Endothelial cell of umbilical vein (primary cell): ENCODE results near the gene LAMC1. TPM values are rescaled to one million over a fixed set of nuclear protein-coding genes. Genes with fewer than 3 reads are reported as not detected.
A peak's percentile ranks its signal among the peaks of the same experiment; 100 is the strongest.

Experiments
- BruUV-seq: library from RNA; stranded (reverse); fragments of 400-500 nt; replicated peaks from 2 replicates; lab custom pipeline; 2021; lab: Mats Ljungman, UMichigan
- CTCF ChIA-PET: fragments of 300-600, 350-600 bp; sonication (Branson Sonifier 250); formaldehyde crosslinking; loops from one replicate; lab custom pipeline; 2021; ENCODE audit warnings: antibody characterized with exemption, inconsistent platforms; lab: Charles Lee
- POLR2A ChIA-PET: fragments of 300-600, 350-600 bp; sonication (Branson Sonifier 250); formaldehyde crosslinking; loops from one replicate; lab custom pipeline; 2021; ENCODE audit warnings: antibody characterized with exemption, inconsistent platforms; lab: Charles Lee
- DNase-seq: peaks from one replicate; pipeline ENCODE4 v3.0.0-alpha.2; 2011; ENCODE audit warnings: low read depth, low spot score
- FAIRE-seq: peaks from 2 replicates; lab custom pipeline; 2011; peaks lifted over from hg19 to GRCh38; lab: Jason Lieb, UNC
- H2AFZ ChIP-seq: 2 replicates; pipeline ENCODE4 v1.6.0; 2012; ENCODE audit warnings: low read depth, low read length, control low read depth, inconsistent platforms
- H3K27ac ChIP-seq: 2 replicates; pipeline ENCODE4 v1.5.1; 2011; ENCODE audit warnings: low read depth, mild to moderate bottlenecking, control low read depth, low read length, moderate library complexity; ENCODE audit not compliant: insufficient read depth
- H3K27me3 ChIP-seq, 2 experiments: 2 replicates each; pipeline versions ENCODE4 v1.6.0 to v1.6.1; 2011; ENCODE audit warnings: low read length in 2 of 2, mixed read lengths in 1 of 2; ENCODE audit not compliant: control insufficient read depth in 2 of 2, insufficient read depth in 2 of 2
- H3K36me3 ChIP-seq, 2 experiments: 2 replicates in 1 of 2; 3 replicates in 1 of 2; pipeline ENCODE4 v1.5.1; 2011; ENCODE audit warnings: low read length in 2 of 2, mild to moderate bottlenecking in 1 of 2, moderate library complexity in 1 of 2; ENCODE audit not compliant: control insufficient read depth in 2 of 2, insufficient read depth in 2 of 2; ENCODE audit errors: extremely low read depth in 1 of 2
- H3K4me1 ChIP-seq: 3 replicates; pipeline ENCODE4 v1.5.1; 2011; ENCODE audit warnings: mild to moderate bottlenecking, low read length; ENCODE audit not compliant: control insufficient read depth, insufficient read depth; ENCODE audit errors: extremely low read depth
- H3K4me2 ChIP-seq: 2 replicates; pipeline ENCODE4 v1.6.1; 2011; ENCODE audit warnings: low read length, control low read depth, mixed read lengths; ENCODE audit not compliant: insufficient read depth
- H3K4me3 ChIP-seq, 3 experiments: fragments of 200-600 bp in 1 of 3; sonication (generic), shearing (Covaris generic) in 1 of 3; replicated peaks in 1 of 3; 2 replicates each; pipeline ENCODE4 v1.5.1; 2011 to 2016; ENCODE audit warnings: control low read depth in 3 of 3, low read length in 3 of 3, mild to moderate bottlenecking in 2 of 3, inconsistent platforms in 1 of 3, low read depth in 1 of 3, moderate library complexity in 1 of 3; ENCODE audit not compliant: insufficient read depth in 1 of 3
- H3K79me2 ChIP-seq: 2 replicates; pipeline ENCODE4 v1.6.0; 2012; ENCODE audit warnings: low read length, inconsistent platforms; ENCODE audit not compliant: control insufficient read depth, insufficient read depth
- H3K9ac ChIP-seq: replicated peaks from 2 replicates; pipeline ENCODE3; 2011; ENCODE audit warnings: low read length, control low read depth; ENCODE audit not compliant: insufficient read depth; ENCODE audit errors: extremely low read depth
- H3K9me1 ChIP-seq: replicated peaks from 3 replicates; pipeline ENCODE4 v1.6.0; 2011; ENCODE audit warnings: mild to moderate bottlenecking, low read length; ENCODE audit not compliant: control insufficient read depth, insufficient read depth; ENCODE audit errors: extremely low read depth
- H3K9me3 ChIP-seq: replicated peaks from 2 replicates; pipeline ENCODE4 v1.5.1; 2012; ENCODE audit warnings: low read length, inconsistent platforms; ENCODE audit not compliant: control insufficient read depth, insufficient read depth
- H4K20me1 ChIP-seq: replicated peaks from 2 replicates; pipeline ENCODE3; 2011; ENCODE audit warnings: mild to moderate bottlenecking, low read length; ENCODE audit not compliant: control insufficient read depth, insufficient read depth; ENCODE audit errors: extremely low read depth
- CTCF ChIP-seq, 2 donors: IDR thresholded peaks; 1 replicate in 1 of 2; 2 replicates in 1 of 2; pipeline ENCODE4 v1.5.1; 2011; ENCODE audit warnings: low read length in 2 of 2, mild to moderate bottlenecking in 2 of 2, moderate library complexity in 2 of 2, control low read depth in 1 of 2, inconsistent platforms in 1 of 2, low read depth in 1 of 2; ENCODE audit not compliant: insufficient read depth in 1 of 2; ENCODE audit errors: extremely low read depth in 1 of 2
- FOS ChIP-seq: IDR thresholded peaks from 2 replicates; pipeline ENCODE4 v1.6.1; 2011; ENCODE audit warnings: mild to moderate bottlenecking, low read length, moderate library complexity, borderline replicate concordance; ENCODE audit not compliant: insufficient read depth
- GATA2 ChIP-seq: IDR thresholded peaks from 2 replicates; pipeline ENCODE4 v1.7.0; 2011; ENCODE audit warnings: low read depth, mild to moderate bottlenecking, moderate library complexity, mixed read lengths, low read length; ENCODE audit not compliant: insufficient read length, insufficient read depth
- JUN ChIP-seq: IDR thresholded peaks from 2 replicates; pipeline ENCODE4 v1.6.1; 2011; ENCODE audit warnings: borderline replicate concordance, low read depth; ENCODE audit not compliant: insufficient read length, insufficient read depth
- MAX ChIP-seq: IDR thresholded peaks from 2 replicates; pipeline ENCODE4 v1.6.1; 2011; ENCODE audit not compliant: insufficient read depth, insufficient read length
- MYC ChIP-seq: IDR thresholded peaks from one replicate; pipeline ENCODE4 v1.6.1; 2011; ENCODE audit warnings: mild to moderate bottlenecking, low read depth, low read length
- POLR2AphosphoS5 ChIP-seq: IDR thresholded peaks from 2 replicates; pipeline ENCODE4 v1.6.1; 2012; ENCODE audit warnings: low read depth, mild to moderate bottlenecking, control low read depth, low read length, moderate library complexity; ENCODE audit not compliant: insufficient read depth
- dilution Hi-C: fragments of 300-500 bp; cut with MboI; formaldehyde crosslinking; loops from one replicate; pipeline ENCODE4 v1.15.0; 2019; ENCODE audit warnings: low sequenced_read_pairs; ENCODE audit not compliant: extremely low pct_ligation_motif_present
- intact Hi-C: fragments of 100-400 bp; cut with micrococcal nuclease; formaldehyde crosslinking; loops from one replicate; pipeline ENCODE4 v1.10.0; 2022
- polyA plus RNA-seq, 4 experiments: library from polyadenylated mRNA; depleted of rRNA in 3 of 4; stranded (reverse) in 3 of 4; unstranded in 1 of 4; fragments of >200 nt; gene quantifications; 2 replicates each; pipeline versions ENCODE4 v1.2.1 to v1.2.3, GENCODE V29; 2011 to 2012; ENCODE audit warnings: missing spikeins in 1 of 4
- total RNA-seq: library from RNA; stranded (reverse); gene quantifications from 2 replicates; pipeline ENCODE4 v1.2.3, GENCODE V29; 2021

The LAMC1 gene
- total and polyA plus RNA-seq, 2 donors (not counting 3 experiments of a cell fraction or from before 2014, with no cell fraction given) = 92.5 to 216 TPM

- Histone ChIP-seq H2AFZ (peak overlapping the region; percentile 21), H3K9ac (no peak overlapping the region), H3K4me1 (peaks cover 12% of the 10 kb centered on the region), H3K9me1 (no peaks in the 10 kb centered on the region), H3K79me2 (no peaks in the 10 kb centered on the region), H3K4me3 (no peak overlapping the region), H4K20me1 (no peaks in the 10 kb centered on the region), H3K9me3 (no peaks in the 10 kb centered on the region), H3K4me2 (peak overlapping the region; percentile 75), H3K27ac (peak overlapping the region; percentile 24), H3K36me3 (no peaks in the 10 kb centered on the region), H3K27me3 (no peaks in the 10 kb centered on the region)
- POLR2A ChIA-PET = interaction anchor here (1.2 kb wide), 1 partner anchor 10 kb away, joined by 3 read pairs; no protein-coding TSS in a partner anchor
- FAIRE-seq = peak; percentile 92
- TF ChIP-seq CTCF (IDR thresholded peaks at IDR 0.05; ENCODE audit: extremely low read depth in 1 of 2, insufficient read depth in 1 of 2, low read depth in 1 of 2, low read length in 2 of 2) = no peak
- no peak for TF ChIP-seq MYC
- no peak for TF ChIP-seq MAX
- TF ChIP-seq JUN = peak; percentile 46
- peak; percentile 78 for TF ChIP-seq GATA2
- no peak for TF ChIP-seq FOS
- no peak for TF ChIP-seq POLR2AphosphoS5
- intact Hi-C loops (loop anchor here (1.0 kb wide), 1 partner anchor 19 kb away; no protein-coding TSS in a partner anchor), dilution Hi-C loops (no loop called here)
- BruUV-seq = no TSS peak
- DNase-seq = peak; percentile 93
- CTCF ChIA-PET = interaction anchor here (0.6 to 0.8 kb wide), 2 partner anchors 21 to 40 kb away, joined by 4 to 5 read pairs; no protein-coding TSS in a partner anchor
Measured at GRCh38 chr1:183003203-183003602, 20.0 kb upstream of the LAMC1 start.
